Muscle of back (tissue), 11 donors: ENCODE measurements around the gene PADI3. TPM values are rescaled to one million over a fixed set of nuclear protein-coding genes. Genes with fewer than 3 reads are reported as not detected.

Source experiments
- DNase-seq, 3 donors: peaks; one replicate each; pipeline versions ENCODE4 v3.0.0 to v3.0.0-alpha.2; 2013
- polyA plus RNA-seq, 10 donors: library from polyadenylated mRNA; unstranded; fragments of 120-200 nt; gene quantifications; one replicate each; pipeline ENCODE4 v1.2.1, GENCODE V29; 2013; ENCODE audit not compliant: insufficient read length in 10 of 10

Gene PADI3
- polyA plus RNA-seq, 10 donors: 0.09 to 0.11 TPM; not detected in 8

DNA sequence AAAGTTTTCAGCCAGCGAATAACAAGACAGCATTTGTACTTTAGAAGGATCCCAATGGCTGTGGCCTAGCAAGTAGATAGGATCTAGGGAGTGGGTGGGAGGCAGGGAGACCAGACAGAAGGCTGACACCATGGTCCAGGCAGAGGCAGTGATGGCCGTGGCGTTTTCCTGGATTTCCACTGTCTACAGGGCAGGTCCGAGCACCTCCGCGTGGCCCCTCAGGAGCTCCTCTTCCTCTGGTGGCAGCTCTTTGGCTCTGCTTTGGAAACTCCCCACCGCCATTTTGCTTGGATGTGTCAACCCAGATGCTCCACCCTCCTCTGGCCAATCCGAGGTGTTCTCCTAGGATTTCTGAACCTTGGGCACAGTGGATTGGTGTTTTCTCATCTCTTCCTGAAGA lies 84.2 kb downstream of the PADI3 start:
- no peak for DNase-seq

Other genes with a start within 250 kb of the PADI3 start
- gene ATP13A2, start 237.2 kb upstream of the PADI3 start, polyA plus RNA-seq: 10 to 100 TPM; 13.3 to 27.2 (median 18.2) TPM
- 100 to 1,000 TPM in 8 of 10 donors, 10 to 100 TPM in 2; 84.0 to 146 (median 122) TPM for gene SDHB, start 195.1 kb upstream of the PADI3 start, polyA plus RNA-seq
- 100 to 1,000 TPM in 2 of 10 donors, 10 to 100 TPM in 8; 28.5 to 126 (median 87.6) TPM for gene PADI2, start 129.6 kb upstream of the PADI3 start, polyA plus RNA-seq
- gene PADI1, start 44.0 kb upstream of the PADI3 start, polyA plus RNA-seq: under 1 TPM; 0.15 to 0.97 (median 0.34) TPM
- 1 to 10 TPM in 3 of 10 donors, under 1 TPM in 7; 0.27 to 1.4 (median 0.75) TPM for gene PADI4, start 59.1 kb downstream of the PADI3 start, polyA plus RNA-seq
- gene PADI6, start 123.1 kb downstream of the PADI3 start, polyA plus RNA-seq: under 1 TPM in 2 of 10 donors, not detected in 8; 0.12 to 0.24 TPM
- gene RCC2, start 190.6 kb downstream of the PADI3 start, polyA plus RNA-seq: 10 to 100 TPM; 30.5 to 57.6 (median 35.1) TPM